ENCODE measurements around the gene UGCG. TPM values are rescaled to one million over a fixed set of nuclear protein-coding genes. Genes with fewer than 3 reads are reported as not detected.
"Not testable (repeated sequence)": the region's sequence is repeated elsewhere in the genome, so short reads cannot be mapped to it uniquely, and the experiment has no call there.

UGCG gene
- 74.1 and 99.2 TPM in 2 replicates for total RNA-seq (2014; rRNA removed; shearing (Covaris generic))

GRCh38 chr9:111895996-111896941 is at the start of gene UGCG:
TSS of gene UGCG (plus strand) at chr9:111896814. CDS start at chr9:111897216, 402 bp downstream.
- peak; percentile 90 for DNase-seq (ENCODE audit: low read depth)

- peak; percentile 79 for DNase-seq (ENCODE audit: low read depth)
These were observed 45.1 kb upstream of the UGCG start for GRCh38 chr9:111851553-111851952.

GRCh38 chr9:111852291-111852690 is 44.3 kb upstream of the UGCG start:
- DNase-seq (ENCODE audit: low read depth) = no peak

GRCh38 chr9:111853450-111853827 is 43.2 kb upstream of the UGCG start:
- DNase-seq (ENCODE audit: low read depth) = no peak

- DNase-seq (ENCODE audit: low read depth) = no peak
These were observed 41.8 kb upstream of the UGCG start for GRCh38 chr9:111854799-111855198.

- peak; percentile 34 for DNase-seq (ENCODE audit: low read depth)
These were observed 38.9 kb upstream of the UGCG start for GRCh38 chr9:111857555-111858211.

GRCh38 chr9:111860443-111860842 is 36.2 kb upstream of the UGCG start:
- no peak for DNase-seq (ENCODE audit: low read depth)

GRCh38 chr9:111863636-111864035 is 33.0 kb upstream of the UGCG start:
- no peak for DNase-seq (ENCODE audit: low read depth)

- DNase-seq (ENCODE audit: low read depth) = peak; percentile 80
These were observed 29.6 kb upstream of the UGCG start for GRCh38 chr9:111866976-111867375.

- no peak for DNase-seq (ENCODE audit: low read depth)
These were observed 28.1 kb upstream of the UGCG start for GRCh38 chr9:111868475-111868874.

GRCh38 chr9:111870774-111871498 is 25.7 kb upstream of the UGCG start:
- DNase-seq (ENCODE audit: low read depth) = no peak

- DNase-seq (ENCODE audit: low read depth) = no peak
These were observed 25.1 kb upstream of the UGCG start for GRCh38 chr9:111871499-111871855.

GRCh38 chr9:111872886-111873285 is 23.7 kb upstream of the UGCG start:
- no peak for DNase-seq (ENCODE audit: low read depth)

GRCh38 chr9:111873901-111874300 is 22.7 kb upstream of the UGCG start:
- no peak for DNase-seq (ENCODE audit: low read depth)

- no peak for DNase-seq (ENCODE audit: low read depth)
These were observed 22.1 kb upstream of the UGCG start for GRCh38 chr9:111874500-111874899.

- not testable (repeated sequence) for DNase-seq (ENCODE audit: low read depth)
These were observed 21.3 kb upstream of the UGCG start for GRCh38 chr9:111875291-111875690.

- DNase-seq (ENCODE audit: low read depth) = not testable (repeated sequence)
These were observed 20.9 kb upstream of the UGCG start for GRCh38 chr9:111875691-111876090.

GRCh38 chr9:111876179-111876578 is 20.4 kb upstream of the UGCG start:
- peak; percentile 46 for DNase-seq (ENCODE audit: low read depth)

GRCh38 chr9:111877420-111877819 is 19.2 kb upstream of the UGCG start:
- DNase-seq (ENCODE audit: low read depth) = no peak

- DNase-seq (ENCODE audit: low read depth) = no peak
These were observed 17.7 kb upstream of the UGCG start for GRCh38 chr9:111878946-111879345.

GRCh38 chr9:111886983-111887718 is 9.5 kb upstream of the UGCG start:
- no peak for DNase-seq (ENCODE audit: low read depth)

GRCh38 chr9:111890334-111890733 is 6.3 kb upstream of the UGCG start:
- DNase-seq (ENCODE audit: low read depth) = no peak
